ENCODE results near the gene SDK1. TPM values are rescaled to one million over a fixed set of nuclear protein-coding genes. Genes with fewer than 3 reads are reported as not detected.

Gene SDK1
- total RNA-seq, 1 donor from 2014 or later: 0.34 TPM

- intact Hi-C loops (cut with micrococcal nuclease): no loop called here
These were observed 209.3 kb downstream of the SDK1 start for GRCh38 chr7:3510101-3511020.

- intact Hi-C loops (cut with micrococcal nuclease): no loop called here
These were observed 216.3 kb downstream of the SDK1 start for GRCh38 chr7:3517344-3517743.

GRCh38 chr7:3518546-3518945, 217.5 kb downstream of the SDK1 start:
- intact Hi-C loops (cut with micrococcal nuclease): no loop called here

GRCh38 chr7:3520206-3520605, 219.2 kb downstream of the SDK1 start:
- intact Hi-C loops (cut with micrococcal nuclease): no loop called here

GRCh38 chr7:3527496-3528124, 226.6 kb downstream of the SDK1 start:
- intact Hi-C loops (cut with micrococcal nuclease): no loop called here

GRCh38 chr7:3533040-3533439, 232.0 kb downstream of the SDK1 start:
- intact Hi-C loops (cut with micrococcal nuclease): no loop called here

DNA sequence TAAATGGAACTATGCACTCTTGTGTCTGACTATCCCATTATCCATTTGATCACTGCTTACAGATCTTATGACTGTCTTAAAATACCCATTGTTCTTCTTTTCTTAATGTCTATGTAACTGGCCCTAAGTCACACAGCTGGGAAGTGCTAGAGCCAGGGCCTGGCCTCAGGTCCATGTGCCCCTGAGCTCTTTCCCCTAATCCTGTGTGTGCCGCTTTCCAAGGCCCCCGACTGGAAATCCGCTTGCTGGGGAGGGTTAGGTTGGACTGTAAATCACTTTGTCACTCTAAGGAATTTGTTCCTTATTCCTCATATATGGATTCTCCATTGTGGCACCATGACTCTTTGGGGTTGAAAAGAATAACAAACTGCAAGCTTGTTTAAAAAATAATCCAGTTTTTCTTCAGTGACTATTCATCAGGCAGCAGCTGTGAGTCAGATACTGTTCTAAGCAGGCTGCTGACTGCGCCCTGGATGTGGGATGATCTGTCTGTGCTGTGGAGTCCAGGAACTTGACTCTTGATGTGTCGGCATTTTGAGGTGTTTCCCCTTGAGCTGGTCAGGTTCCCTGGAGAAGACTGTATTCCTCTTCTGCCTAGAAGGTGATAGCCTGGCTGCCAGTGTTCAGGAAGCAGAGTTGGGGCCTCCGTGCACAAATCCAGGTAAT, 236.3 kb downstream of the SDK1 start:
- intact Hi-C loops (cut with micrococcal nuclease): no loop called here

DNA sequence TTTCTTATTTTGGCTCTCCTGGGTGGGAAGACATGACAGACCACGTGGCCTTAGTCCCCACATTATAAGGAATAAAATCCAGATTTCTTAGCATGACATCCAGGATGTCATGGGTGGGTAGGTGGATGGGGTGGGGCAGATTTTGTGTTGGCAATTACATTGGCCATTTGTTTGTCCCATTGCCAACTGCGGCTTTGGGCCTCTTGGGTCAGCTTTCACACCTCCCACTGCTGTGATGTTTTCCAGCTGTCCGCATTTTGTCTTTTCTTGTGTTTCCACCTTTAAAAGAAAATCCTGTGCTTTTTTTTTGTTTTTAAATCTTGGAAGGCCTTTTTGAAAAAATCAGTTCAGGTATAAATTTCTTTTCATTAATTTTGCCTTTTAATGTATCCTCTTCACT, 237.0 kb downstream of the SDK1 start:
- intact Hi-C loops (cut with micrococcal nuclease): no loop called here

DNA sequence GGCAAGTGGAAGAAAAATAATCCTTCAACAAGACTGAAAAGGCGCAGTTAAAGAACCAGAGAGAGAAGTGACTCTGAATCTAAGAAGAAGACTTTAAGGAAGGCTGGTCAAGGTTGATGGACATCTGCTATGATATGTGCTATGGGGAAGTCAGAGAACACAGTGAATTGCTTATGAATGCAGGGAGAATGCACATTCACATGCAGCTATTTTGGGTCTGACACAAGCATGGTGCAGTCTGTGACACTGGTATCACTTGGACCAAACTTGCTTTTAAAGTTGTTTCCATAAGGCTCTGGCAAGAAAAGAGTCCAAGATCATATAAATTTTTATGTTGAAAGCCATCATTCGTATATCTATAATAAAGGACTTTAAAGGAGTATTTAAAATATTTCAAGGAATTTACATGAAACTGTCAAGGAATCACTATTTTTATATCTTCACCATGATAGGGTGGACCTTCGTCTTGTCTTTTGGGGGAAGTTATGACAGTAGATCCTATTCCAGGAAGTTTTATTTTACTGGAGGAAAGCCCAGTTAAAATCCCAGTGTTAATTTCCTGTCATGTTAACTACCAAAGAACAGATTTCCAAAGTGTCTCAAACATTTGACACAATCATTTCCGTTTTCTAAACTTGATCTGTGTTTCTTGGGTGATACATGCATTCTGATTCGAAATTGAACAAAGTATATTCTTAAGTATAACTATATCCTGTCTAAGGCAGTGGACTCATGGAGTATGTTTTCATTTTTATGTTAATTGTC, 239.6 kb downstream of the SDK1 start:
- intact Hi-C loops (cut with micrococcal nuclease): no loop called here

DNA sequence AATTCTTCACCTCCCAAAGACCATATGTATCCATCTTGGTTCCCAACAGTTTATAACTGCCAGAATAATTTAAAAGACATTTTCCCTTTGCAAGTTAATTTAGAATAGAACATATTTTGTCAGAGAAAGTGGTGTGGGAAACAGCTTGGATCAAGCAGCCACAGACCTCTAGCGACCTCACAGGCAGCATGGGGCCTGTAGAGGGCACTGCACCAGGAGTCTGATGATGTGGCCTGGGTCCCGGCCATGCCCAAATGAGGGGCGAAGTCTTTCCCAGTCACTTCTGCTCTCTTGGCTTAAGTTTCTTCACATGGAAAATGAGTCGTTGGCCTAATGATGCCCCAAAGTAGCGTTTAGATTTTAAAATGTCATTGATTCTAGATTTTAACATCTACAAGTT, 243.2 kb downstream of the SDK1 start:
- intact Hi-C loops (cut with micrococcal nuclease): no loop called here

DNA sequence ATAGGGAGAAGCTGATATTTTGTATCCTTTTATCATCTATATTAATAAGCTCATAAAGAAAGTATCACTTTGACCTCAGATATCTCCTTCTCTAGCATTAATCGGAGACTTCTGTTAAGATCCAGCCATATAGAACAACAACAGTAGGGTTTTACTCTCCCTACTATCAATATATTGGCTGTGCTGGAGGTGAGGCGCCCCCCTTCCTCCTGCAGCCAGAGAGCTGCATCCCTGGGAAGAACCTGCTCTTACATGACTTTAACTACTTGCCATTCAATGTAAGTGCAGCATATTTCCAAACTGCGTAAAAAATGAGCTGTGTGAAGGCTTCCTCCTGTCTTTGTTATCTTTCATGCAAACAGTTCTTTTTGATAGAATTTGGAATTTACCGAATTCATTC, 247.8 kb downstream of the SDK1 start:
- intact Hi-C loops (cut with micrococcal nuclease): no loop called here

GRCh38 chr7:3549601-3550000, 248.5 kb downstream of the SDK1 start:
- intact Hi-C loops (cut with micrococcal nuclease): no loop called here

- intact Hi-C loops (cut with micrococcal nuclease): no loop called here
These were observed 250.5 kb downstream of the SDK1 start for GRCh38 chr7:3551536-3551935.

- intact Hi-C loops (cut with micrococcal nuclease): no loop called here
These were observed 251.4 kb downstream of the SDK1 start for GRCh38 chr7:3552499-3552898.

DNA sequence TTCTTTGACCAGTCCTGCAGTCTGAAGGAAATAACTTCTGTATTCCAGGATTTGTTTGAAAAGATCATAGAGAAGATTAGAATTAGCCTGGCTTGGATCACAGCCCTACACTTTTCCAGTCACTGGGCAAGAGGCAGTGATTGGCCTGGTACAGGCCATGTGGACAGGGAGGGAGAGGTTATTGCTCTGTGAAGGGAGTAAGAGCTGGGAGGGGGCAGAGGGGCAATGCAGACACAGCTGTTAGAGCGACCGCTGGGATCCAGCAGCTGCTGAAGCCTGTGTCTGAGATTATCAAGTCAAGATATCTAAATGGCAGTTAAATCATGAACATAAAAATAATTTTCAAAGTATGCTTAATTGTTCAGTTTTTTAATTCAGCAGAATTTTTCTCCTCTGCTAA, 257.3 kb downstream of the SDK1 start:
- intact Hi-C loops (cut with micrococcal nuclease): no loop called here

DNA sequence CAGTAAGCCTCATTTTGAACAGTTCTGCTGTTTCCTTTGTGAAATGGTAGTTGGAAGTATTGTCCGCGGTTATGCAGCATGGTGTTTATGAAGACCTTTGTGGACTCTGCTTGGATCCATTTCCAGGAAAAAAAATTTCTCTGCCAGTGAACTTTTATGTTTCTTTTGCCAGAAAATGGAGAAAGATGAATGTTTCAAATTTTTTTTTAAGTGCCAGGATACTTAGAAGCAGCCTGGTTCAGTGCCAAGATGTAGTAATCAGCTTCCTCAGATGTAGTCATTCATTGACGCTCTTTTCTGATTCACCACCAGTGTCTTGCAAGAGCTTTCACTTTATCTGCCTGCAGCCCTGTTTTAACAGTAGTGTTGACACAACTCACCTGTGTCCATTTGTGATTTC, 258.2 kb downstream of the SDK1 start:
- intact Hi-C loops (cut with micrococcal nuclease): no loop called here

DNA sequence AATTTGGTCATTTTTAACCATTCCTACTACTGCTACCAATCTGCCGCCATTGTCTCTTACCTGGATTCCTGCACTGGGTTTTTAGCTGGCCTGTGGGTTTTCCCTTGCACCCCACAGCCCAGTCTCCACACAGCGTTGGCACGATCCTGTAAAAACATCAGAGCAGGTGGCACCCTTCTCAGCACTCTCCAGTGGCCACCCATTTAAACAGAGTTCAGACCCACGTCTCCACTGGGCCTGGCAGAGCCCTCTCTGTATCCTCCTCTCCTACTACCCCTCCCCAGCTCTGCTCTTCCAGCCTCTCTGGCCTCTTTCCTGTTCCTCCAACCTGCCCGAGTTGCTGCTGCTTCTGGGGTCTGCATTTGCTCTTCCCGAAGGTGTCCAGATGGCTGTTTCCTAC, 259.4 kb downstream of the SDK1 start:
- intact Hi-C loops (cut with micrococcal nuclease): no loop called here

DNA sequence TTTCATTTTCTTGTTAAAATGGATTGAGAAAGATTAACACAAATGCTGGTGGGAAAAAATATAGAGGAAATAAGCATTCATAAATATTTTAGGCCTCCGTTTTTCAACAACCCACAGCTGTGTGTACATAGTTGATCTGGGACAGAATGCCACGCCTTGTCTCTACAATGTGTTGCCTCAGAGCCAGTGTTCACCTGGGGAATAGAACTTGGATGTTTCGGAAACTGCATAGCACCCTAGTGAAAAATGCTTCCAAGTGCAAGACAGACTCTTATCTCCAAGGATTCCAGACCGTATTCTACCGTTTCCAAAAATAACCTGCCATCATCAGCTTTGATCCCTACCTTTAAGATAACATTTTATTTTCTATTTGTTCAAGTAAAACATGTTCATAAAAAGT, 260.9 kb downstream of the SDK1 start:
- intact Hi-C loops (cut with micrococcal nuclease): no loop called here

DNA sequence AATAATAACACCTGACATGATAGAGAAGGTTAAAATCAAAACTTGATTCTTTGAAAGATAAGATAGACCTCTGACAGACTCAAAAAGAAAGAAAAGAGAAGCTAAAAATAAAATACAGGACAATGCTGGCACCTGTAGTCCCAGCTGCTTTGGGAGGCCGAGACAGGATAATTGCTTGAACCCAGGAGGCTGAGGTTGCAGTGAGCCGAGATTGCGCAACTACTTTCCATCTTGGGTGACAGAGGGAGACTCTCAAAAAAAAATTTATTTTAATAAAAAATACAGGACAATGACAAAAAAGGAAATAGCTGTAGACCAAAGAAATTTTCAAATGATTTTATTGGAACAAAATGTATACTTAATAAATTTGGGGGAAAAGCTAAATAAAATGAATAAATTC, 263.2 kb downstream of the SDK1 start:
- intact Hi-C loops (cut with micrococcal nuclease): no loop called here

GRCh38 chr7:3568516-3568915, 267.5 kb downstream of the SDK1 start:
- intact Hi-C loops (cut with micrococcal nuclease): no loop called here

- intact Hi-C loops (cut with micrococcal nuclease): no loop called here
These were observed 268.6 kb downstream of the SDK1 start for GRCh38 chr7:3569643-3570042.

DNA sequence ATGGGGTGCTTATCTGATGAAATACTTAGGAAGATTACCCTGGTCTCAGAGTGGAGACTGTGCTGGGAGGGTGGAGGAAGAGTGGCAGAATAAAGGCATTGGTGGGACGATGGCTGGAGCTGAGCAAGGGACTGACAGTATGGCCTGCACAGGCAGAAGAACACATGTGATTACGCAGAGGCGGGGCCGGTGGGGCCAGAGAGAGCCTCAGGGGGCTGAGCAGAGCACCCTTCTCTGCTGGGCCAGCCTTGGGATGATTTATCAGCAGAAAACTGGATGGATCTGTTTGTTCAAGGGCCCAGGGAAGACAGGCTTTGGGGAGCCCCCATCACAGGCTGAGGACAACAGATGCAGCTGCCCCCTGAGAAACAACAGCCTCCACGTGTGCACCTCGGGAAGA, 272.1 kb downstream of the SDK1 start:
- intact Hi-C loops (cut with micrococcal nuclease): no loop called here
